Measurements from ENCODE around the gene GRIK5. TPM values are rescaled to one million over a fixed set of nuclear protein-coding genes. Genes with fewer than 3 reads are reported as not detected.

Gene GRIK5
- polyA plus RNA-seq, 1 donor from 2014 or later, result 22.4 TPM

- Histone ChIP-seq H2AFZ (ENCODE audit: low read depth, low read length) (no peak overlapping the region), H3K27me3 (ENCODE audit: insufficient read depth, low read depth, low read length) (peaks cover 7% of the 10 kb centered on the region), H3K4me3 (ENCODE audit: low read length) (no peak overlapping the region), H3K9ac (ENCODE audit: low read length) (no peak overlapping the region), H3K79me2 (replicated peaks; ENCODE audit: insufficient read depth, low read length) (no peaks in the 10 kb centered on the region), H3K9me2 (ENCODE audit: insufficient read depth, low read length) (no peaks in the 10 kb centered on the region), H3K27ac (ENCODE audit: low read length) (no peak overlapping the region), H3K9me3 (ENCODE audit: low read length) (no peaks in the 10 kb centered on the region), H3K4me2 (ENCODE audit: low read length) (no peak overlapping the region), H3F3A (ENCODE audit: insufficient read depth, low read length, poor library complexity, severe bottlenecking) (no peaks in the 10 kb centered on the region), H4K20me1 (ENCODE audit: insufficient read depth) (no peaks in the 10 kb centered on the region), H3K36me3 (ENCODE audit: insufficient read depth, low read length) (peaks cover 8% of the 10 kb centered on the region)
- TF ChIP-seq EP300 (conservative IDR thresholded peaks at IDR 0.05; ENCODE audit: poor library complexity, severe bottlenecking) (no peak), RAD21 (conservative IDR thresholded peaks at IDR 0.05) (no peak), SMC3 (conservative IDR thresholded peaks at IDR 0.05; ENCODE audit: poor library complexity) (no peak), TAF1 (IDR thresholded peaks at IDR 0.05; ENCODE audit: low read depth) (no peak), POLR2AphosphoS5 (IDR thresholded peaks at IDR 0.05) (no peak), EZH2 (IDR thresholded peaks at IDR 0.05; ENCODE audit: borderline replicate concordance, insufficient read depth, low read length, poor library complexity, severe bottlenecking) (no peak), CTCF (IDR thresholded peaks at IDR 0.05; ENCODE audit: poor library complexity, severe bottlenecking) (no peak), MXI1 (conservative IDR thresholded peaks at IDR 0.05; ENCODE audit: poor library complexity, severe bottlenecking) (no peak)
- TF ChIP-seq, protein P1, sequence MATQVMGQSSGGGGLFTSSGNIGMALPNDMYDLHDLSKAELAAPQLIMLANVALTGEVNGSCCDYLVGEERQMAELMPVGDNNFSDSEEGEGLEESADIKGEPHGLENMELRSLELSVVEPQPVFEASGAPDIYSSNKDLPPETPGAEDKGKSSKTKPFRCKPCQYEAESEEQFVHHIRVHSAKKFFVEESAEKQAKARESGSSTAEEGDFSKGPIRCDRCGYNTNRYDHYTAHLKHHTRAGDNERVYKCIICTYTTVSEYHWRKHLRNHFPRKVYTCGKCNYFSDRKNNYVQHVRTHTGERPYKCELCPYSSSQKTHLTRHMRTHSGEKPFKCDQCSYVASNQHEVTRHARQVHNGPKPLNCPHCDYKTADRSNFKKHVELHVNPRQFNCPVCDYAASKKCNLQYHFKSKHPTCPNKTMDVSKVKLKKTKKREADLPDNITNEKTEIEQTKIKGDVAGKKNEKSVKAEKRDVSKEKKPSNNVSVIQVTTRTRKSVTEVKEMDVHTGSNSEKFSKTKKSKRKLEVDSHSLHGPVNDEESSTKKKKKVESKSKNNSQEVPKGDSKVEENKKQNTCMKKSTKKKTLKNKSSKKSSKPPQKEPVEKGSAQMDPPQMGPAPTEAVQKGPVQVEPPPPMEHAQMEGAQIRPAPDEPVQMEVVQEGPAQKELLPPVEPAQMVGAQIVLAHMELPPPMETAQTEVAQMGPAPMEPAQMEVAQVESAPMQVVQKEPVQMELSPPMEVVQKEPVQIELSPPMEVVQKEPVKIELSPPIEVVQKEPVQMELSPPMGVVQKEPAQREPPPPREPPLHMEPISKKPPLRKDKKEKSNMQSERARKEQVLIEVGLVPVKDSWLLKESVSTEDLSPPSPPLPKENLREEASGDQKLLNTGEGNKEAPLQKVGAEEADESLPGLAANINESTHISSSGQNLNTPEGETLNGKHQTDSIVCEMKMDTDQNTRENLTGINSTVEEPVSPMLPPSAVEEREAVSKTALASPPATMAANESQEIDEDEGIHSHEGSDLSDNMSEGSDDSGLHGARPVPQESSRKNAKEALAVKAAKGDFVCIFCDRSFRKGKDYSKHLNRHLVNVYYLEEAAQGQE (IDR thresholded peaks at IDR 0.05; ENCODE audit: borderline replicate concordance), result no peak
These were observed 64.5 kb downstream of the GRIK5 start for GRCh38 chr19:42005504-42005903.

DNA sequence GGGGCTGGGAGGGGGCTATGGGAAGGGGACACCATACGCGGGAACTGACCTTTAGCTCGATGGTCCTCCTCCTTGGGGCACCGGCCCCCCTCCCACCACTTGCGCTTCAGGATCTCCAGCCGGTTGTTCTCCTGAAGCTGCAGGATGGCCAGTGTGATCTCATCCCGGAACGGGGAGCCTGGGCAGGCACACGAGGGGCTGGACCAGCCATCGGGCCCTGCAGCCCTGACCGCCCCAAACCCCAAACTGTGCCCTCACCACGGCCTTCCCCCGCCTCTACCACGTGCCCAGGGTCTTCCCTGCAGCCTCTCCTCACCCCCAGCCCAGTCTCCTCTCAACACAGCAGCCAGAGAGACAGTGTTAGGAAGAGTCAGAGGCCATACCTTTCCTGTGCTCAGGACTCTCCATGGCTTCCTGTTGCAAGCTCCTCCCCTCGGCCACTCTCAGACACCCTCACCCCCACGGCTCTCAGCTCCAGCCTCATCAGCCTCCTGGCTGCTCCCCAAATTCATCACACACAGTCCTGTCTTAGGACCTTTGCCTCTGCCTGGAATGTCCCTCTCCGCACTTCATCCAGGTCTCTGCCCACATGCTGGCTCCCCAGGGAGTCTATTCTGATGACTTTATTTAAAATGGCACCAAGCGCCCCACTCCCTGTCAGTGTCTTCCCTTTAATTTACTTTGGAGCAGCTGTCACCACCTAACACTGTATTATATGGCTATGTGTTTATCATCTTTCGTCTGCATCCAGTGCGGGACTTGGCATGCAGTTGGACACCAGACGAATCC, 66.3 kb downstream of the GRIK5 start:
- H2AFZ ChIP-seq (ENCODE audit: low read depth, low read length), result no peak overlapping the region
- H3K27me3 ChIP-seq (ENCODE audit: insufficient read depth, low read depth, low read length), result peaks cover 9% of the 10 kb centered on the region
- H3F3A ChIP-seq (ENCODE audit: insufficient read depth, low read length, poor library complexity, severe bottlenecking), result peaks cover 3% of the 10 kb centered on the region
- no peak overlapping the region for H3K4me2 ChIP-seq (ENCODE audit: low read length)
- TF ChIP-seq RAD21 (conservative IDR thresholded peaks at IDR 0.05), result no peak
- TF ChIP-seq SMC3 (conservative IDR thresholded peaks at IDR 0.05; ENCODE audit: poor library complexity), result no peak
- no peak for TF ChIP-seq CTCF (IDR thresholded peaks at IDR 0.05; ENCODE audit: poor library complexity, severe bottlenecking)
- no peak for TF ChIP-seq EZH2 (IDR thresholded peaks at IDR 0.05; ENCODE audit: borderline replicate concordance, insufficient read depth, low read length, poor library complexity, severe bottlenecking)
- no peak for TF ChIP-seq TAF1 (IDR thresholded peaks at IDR 0.05; ENCODE audit: low read depth)
- no peak for TF ChIP-seq POLR2AphosphoS5 (IDR thresholded peaks at IDR 0.05)
- TF ChIP-seq, protein P1 (IDR thresholded peaks at IDR 0.05; ENCODE audit: borderline replicate concordance), result no peak
- no peak for TF ChIP-seq MXI1 (conservative IDR thresholded peaks at IDR 0.05; ENCODE audit: poor library complexity, severe bottlenecking)
- no peak for TF ChIP-seq EP300 (conservative IDR thresholded peaks at IDR 0.05; ENCODE audit: poor library complexity, severe bottlenecking)
- no peaks in the 10 kb centered on the region for H4K20me1 ChIP-seq (ENCODE audit: insufficient read depth)
- no peak overlapping the region for H3K27ac ChIP-seq (ENCODE audit: low read length)
- no peaks in the 10 kb centered on the region for H3K79me2 ChIP-seq (replicated peaks; ENCODE audit: insufficient read depth, low read length)
- H3K9ac ChIP-seq (ENCODE audit: low read length), result no peak overlapping the region
- peaks cover 8% of the 10 kb centered on the region for H3K36me3 ChIP-seq (ENCODE audit: insufficient read depth, low read length)
- no peaks in the 10 kb centered on the region for H3K9me3 ChIP-seq (ENCODE audit: low read length)
- H3K4me3 ChIP-seq (ENCODE audit: low read length), result no peak overlapping the region
- no peaks in the 10 kb centered on the region for H3K9me2 ChIP-seq (ENCODE audit: insufficient read depth, low read length)
